GM21529 (cell line): ENCODE data around the gene KICS2.
"Not testable (repeated sequence)": the region's sequence is repeated elsewhere in the genome, so short reads cannot be mapped to it uniquely, and the experiment has no call there.

Experiments
- ATAC-seq: cut with Tn5 transposase; IDR thresholded peaks from one replicate; pipeline ENCODE4 v1.9.1; 2021; ENCODE audit not compliant: unreplicated experiment

The KICS2 gene

GRCh38 chr12:64217643-64218042 lies 4.5 kb downstream of the KICS2 start:
- not testable (repeated sequence) for ATAC-seq

DNA sequence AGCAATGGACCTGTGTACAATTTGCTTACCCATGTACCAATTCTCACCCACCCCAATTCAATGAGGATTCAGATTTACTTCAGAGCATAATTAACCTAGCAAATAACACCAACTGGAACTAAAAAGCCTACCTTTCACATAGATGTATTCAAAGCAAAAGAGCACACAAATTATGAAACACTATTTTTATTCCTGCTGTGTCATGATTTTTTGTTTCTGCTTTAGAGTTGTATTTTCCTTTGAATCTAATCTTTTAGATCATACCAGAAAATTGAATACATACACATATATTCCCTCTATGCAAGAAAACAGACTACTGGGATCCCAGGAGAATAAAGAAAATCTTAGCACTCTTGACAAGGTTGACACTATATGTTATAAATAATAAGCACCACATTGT lies 5.9 kb downstream of the KICS2 start:
- ATAC-seq = no peak

- no peak for ATAC-seq
Measured at GRCh38 chr12:64212119-64212746, 9.9 kb downstream of the KICS2 start.

GRCh38 chr12:64207453-64207852 lies 14.6 kb downstream of the KICS2 start:
- ATAC-seq = no peak

DNA sequence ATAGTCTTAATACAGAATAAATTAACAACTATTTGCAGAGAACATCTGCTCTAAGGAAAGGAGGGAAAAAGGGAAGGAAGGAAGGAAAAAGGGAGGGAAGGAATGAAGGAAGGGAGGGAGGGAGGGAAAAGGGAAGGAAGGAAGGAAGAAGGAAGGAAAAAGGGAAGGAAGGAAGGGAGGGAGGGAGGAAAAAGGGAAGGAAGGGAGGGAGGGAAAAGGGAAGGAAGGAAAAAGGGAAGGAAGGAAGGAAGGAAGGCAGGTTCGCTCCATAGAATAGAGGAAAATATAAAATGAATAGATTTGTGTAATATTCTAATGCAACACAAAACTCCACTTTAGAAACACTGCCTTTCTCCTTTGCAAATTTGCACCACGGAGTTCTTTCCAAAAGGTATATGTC lies 16.6 kb downstream of the KICS2 start:
- ATAC-seq = no peak

- ATAC-seq = no peak
Measured at GRCh38 chr12:64203775-64204174, 18.3 kb downstream of the KICS2 start.

GRCh38 chr12:64203036-64203435 lies 19.1 kb downstream of the KICS2 start:
- no peak for ATAC-seq

DNA sequence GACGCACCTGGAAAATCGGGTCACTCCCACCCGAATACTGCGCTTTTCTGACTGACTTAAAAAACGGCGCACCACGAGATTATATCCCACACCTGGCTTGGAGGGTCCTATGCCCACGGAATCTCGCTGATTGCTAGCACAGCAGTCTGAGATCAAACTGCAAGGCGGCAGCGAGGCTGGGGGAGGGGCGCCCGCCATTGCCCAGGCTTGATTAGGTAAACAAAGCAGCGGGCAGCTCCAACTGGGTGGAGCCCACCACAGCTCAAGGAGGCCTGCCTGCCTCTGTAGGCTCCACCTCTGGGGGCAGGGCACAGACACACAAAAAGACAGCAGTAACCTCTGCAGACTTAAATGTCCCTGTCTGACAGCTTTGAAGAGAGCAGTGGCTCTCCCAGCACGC lies 26.3 kb downstream of the KICS2 start:
- not testable (repeated sequence) for ATAC-seq

- ATAC-seq = no peak
Measured at GRCh38 chr12:64194333-64195149, 27.6 kb downstream of the KICS2 start.

DNA sequence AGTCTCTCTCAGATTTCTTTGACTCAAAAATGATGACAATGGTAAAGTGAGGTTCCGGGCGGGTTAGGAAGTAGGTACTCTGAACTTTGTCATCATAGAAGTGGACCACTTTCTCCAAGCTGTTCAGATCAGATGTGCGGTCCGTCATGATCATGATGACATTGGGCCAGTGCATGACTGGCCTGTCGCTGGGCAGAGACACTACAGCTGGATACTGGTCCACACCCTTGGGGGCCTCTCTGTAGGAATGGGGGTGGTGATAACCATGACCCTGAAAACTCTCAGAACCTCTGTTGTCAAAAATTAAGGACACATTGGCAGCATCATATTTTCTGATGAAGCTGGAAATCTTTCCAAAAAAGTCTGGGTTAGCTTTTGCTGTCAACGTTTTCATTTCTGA lies 28.2 kb downstream of the KICS2 start:
- ATAC-seq = no peak

- ATAC-seq = peak; percentile 90
Measured at GRCh38 chr12:64192644-64193444, 29.3 kb downstream of the KICS2 start.

DNA sequence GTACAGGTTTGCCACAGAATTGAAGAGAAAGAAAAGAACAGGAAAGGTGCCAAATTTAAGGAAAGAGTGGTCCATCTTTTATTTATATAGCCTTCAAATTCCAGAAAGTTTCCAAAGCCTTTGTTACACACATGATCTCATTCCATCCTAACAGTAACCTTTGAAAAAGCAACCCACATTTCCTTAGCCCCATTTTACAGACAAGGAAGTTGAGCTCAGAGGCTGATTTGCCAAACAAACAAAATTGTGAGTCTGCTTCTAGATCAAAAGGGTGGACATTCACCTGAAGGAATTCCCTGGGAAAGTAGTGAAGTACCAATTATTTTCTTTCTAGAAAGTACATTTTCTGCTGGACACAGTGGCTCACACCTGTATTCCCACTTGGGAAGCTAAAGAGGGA lies 32.0 kb downstream of the KICS2 start:
- ATAC-seq = no peak

DNA sequence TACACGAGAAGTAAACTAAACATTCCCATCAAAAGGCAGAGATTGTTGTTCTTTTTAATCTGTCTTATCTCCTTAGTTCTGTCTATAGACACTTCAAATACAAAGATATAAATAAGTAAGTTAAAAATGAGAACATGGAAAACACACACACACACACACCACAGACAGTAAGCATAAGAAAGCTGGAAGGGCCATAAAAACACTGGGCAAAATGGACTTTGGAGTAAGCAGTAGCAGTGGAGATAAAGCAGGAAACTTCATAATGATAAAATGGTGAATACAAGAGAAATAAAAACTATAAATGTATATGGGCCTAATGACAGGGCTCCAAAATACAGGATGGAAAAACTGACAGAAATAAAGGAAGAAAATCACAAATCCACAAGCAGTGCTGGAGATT lies 32.6 kb downstream of the KICS2 start:
- ATAC-seq = no peak

GRCh38 chr12:64187794-64188193 lies 34.3 kb downstream of the KICS2 start:
- no peak for ATAC-seq

DNA sequence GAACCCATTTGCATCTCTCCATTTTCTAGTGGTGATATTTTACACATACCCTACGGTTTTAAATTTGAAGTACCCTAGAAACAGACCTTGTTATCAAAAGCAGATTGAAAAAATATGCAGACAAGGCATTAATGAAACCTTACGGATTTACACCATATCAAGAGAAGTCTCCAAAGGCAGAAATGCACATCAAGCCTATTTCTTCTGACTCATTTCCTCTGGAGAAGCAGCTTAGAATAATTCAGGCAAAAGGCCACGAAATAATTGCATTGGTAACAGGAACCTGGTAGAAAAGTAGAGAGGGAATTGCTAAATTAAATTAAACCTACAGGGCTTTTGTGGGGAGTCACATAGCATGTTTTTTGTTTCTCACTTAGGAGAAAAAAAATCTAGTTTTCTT lies 34.7 kb downstream of the KICS2 start:
- no peak for ATAC-seq

GRCh38 chr12:64186789-64187188 lies 35.3 kb downstream of the KICS2 start:
- peak; percentile 95 for ATAC-seq

GRCh38 chr12:64184216-64184615 lies 37.9 kb downstream of the KICS2 start:
- ATAC-seq = no peak

GRCh38 chr12:64181430-64182291 lies 40.4 kb downstream of the KICS2 start:
- no peak for ATAC-seq

GRCh38 chr12:64180951-64181350 lies 41.1 kb downstream of the KICS2 start:
- ATAC-seq = no peak

DNA sequence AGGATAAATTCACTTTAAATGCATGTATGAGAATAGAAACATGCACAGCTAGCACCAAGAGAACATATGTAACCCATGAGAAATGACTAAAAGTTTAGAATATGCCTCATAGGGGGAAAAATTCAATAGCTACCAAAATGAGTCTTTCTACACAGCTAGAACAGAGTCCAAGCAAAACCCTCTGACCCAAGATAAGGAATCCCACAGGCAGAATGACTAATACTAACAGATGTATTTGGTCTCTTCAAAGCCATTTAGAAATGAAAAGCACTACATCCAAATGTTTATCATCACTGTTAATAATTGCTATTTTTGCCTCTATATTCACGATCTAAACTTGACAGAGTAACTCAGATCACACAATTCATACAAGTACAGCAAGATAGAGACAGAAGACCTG lies 44.0 kb downstream of the KICS2 start:
- no peak for ATAC-seq

- no peak for ATAC-seq
Measured at GRCh38 chr12:64177001-64177400, 45.1 kb downstream of the KICS2 start.
